ENCODE measurements around the gene CD47. TPM values are rescaled to one million over a fixed set of nuclear protein-coding genes. Genes with fewer than 3 reads are reported as not detected.
A peak's percentile ranks its signal among the peaks of the same experiment; 100 is the strongest.

The CD47 gene
- total RNA-seq, 1 donor from 2014 or later = 37.5 TPM

GRCh38 chr3:108053067-108053466, 37.8 kb downstream of the CD47 start:
- DNase-seq (ENCODE audit: low read depth in 2 of 2) = no peak

GRCh38 chr3:108051005-108051404, 39.8 kb downstream of the CD47 start:
- peak in 1 of 2 donors; percentile 20 for DNase-seq (ENCODE audit: low read depth in 2 of 2)

- DNase-seq (ENCODE audit: low read depth in 2 of 2) = no peak
These were observed 42.8 kb downstream of the CD47 start for GRCh38 chr3:108047987-108048386.

- no peak for DNase-seq (ENCODE audit: low read depth in 2 of 2)
These were observed 44.6 kb downstream of the CD47 start for GRCh38 chr3:108046247-108046646.

- no peak for DNase-seq (ENCODE audit: low read depth in 2 of 2)
These were observed 46.1 kb downstream of the CD47 start for GRCh38 chr3:108044699-108045098.

- DNase-seq (ENCODE audit: low read depth in 2 of 2) = no peak
These were observed 48.5 kb downstream of the CD47 start for GRCh38 chr3:108042300-108042699.

- DNase-seq (ENCODE audit: low read depth in 2 of 2) = no peak
These were observed 49.6 kb downstream of the CD47 start for GRCh38 chr3:108041253-108041652.

- DNase-seq (ENCODE audit: low read depth in 2 of 2) = no peak
These were observed 53.1 kb downstream of the CD47 start for GRCh38 chr3:108037770-108038169.

GRCh38 chr3:108036984-108037741, 53.7 kb downstream of the CD47 start:
- DNase-seq (ENCODE audit: low read depth in 2 of 2) = no peak

GRCh38 chr3:108036401-108036800, 54.4 kb downstream of the CD47 start:
- no peak for DNase-seq (ENCODE audit: low read depth in 2 of 2)

- peak in 1 of 2 donors; percentile 49 for DNase-seq (ENCODE audit: low read depth in 2 of 2)
These were observed 55.1 kb downstream of the CD47 start for GRCh38 chr3:108035751-108036150.

GRCh38 chr3:108031895-108032294, 58.9 kb downstream of the CD47 start:
- no peak for DNase-seq (ENCODE audit: low read depth in 2 of 2)

- no peak for DNase-seq (ENCODE audit: low read depth in 2 of 2)
These were observed 59.9 kb downstream of the CD47 start for GRCh38 chr3:108030960-108031359.

- DNase-seq (ENCODE audit: low read depth in 2 of 2) = no peak
These were observed 61.4 kb downstream of the CD47 start for GRCh38 chr3:108029466-108029865.

- no peak for DNase-seq (ENCODE audit: low read depth in 2 of 2)
These were observed 61.9 kb downstream of the CD47 start for GRCh38 chr3:108028896-108029295.

- DNase-seq (ENCODE audit: low read depth in 2 of 2) = no peak
These were observed 65.7 kb downstream of the CD47 start for GRCh38 chr3:108025177-108025576.

- DNase-seq (ENCODE audit: low read depth in 2 of 2) = peak in 1 of 2 donors; percentile 41
These were observed 66.5 kb downstream of the CD47 start for GRCh38 chr3:108024146-108024850.

- DNase-seq (ENCODE audit: low read depth in 2 of 2) = no peak
These were observed 68.3 kb downstream of the CD47 start for GRCh38 chr3:108022256-108023150.

- no peak for DNase-seq (ENCODE audit: low read depth in 2 of 2)
These were observed 69.3 kb downstream of the CD47 start for GRCh38 chr3:108021533-108021932.

GRCh38 chr3:108021131-108021530, 69.7 kb downstream of the CD47 start:
- DNase-seq (ENCODE audit: low read depth in 2 of 2) = no peak

GRCh38 chr3:108018552-108018951, 72.3 kb downstream of the CD47 start:
- no peak for DNase-seq (ENCODE audit: low read depth in 2 of 2)

GRCh38 chr3:108017587-108017986, 73.2 kb downstream of the CD47 start:
- DNase-seq (ENCODE audit: low read depth in 2 of 2) = no peak

Data from dermis microvascular lymphatic vessel endothelial cell (primary cell).